Stimulated activated CD8-positive, alpha-beta memory T cell treated with anti-CD3 and anti-CD28 coated beads, Interleukin-4, amount 100 ng/mL, for 4 hours (primary cell): ENCODE measurements around the gene KRT7.

Source experiments
- DNase-seq, 2 donors: peaks; one replicate each; pipeline ENCODE4 v3.0.0-alpha.2; 2020; ENCODE audit warnings: low read depth in 2 of 2, low spot score in 1 of 2

KRT7 gene

DNA sequence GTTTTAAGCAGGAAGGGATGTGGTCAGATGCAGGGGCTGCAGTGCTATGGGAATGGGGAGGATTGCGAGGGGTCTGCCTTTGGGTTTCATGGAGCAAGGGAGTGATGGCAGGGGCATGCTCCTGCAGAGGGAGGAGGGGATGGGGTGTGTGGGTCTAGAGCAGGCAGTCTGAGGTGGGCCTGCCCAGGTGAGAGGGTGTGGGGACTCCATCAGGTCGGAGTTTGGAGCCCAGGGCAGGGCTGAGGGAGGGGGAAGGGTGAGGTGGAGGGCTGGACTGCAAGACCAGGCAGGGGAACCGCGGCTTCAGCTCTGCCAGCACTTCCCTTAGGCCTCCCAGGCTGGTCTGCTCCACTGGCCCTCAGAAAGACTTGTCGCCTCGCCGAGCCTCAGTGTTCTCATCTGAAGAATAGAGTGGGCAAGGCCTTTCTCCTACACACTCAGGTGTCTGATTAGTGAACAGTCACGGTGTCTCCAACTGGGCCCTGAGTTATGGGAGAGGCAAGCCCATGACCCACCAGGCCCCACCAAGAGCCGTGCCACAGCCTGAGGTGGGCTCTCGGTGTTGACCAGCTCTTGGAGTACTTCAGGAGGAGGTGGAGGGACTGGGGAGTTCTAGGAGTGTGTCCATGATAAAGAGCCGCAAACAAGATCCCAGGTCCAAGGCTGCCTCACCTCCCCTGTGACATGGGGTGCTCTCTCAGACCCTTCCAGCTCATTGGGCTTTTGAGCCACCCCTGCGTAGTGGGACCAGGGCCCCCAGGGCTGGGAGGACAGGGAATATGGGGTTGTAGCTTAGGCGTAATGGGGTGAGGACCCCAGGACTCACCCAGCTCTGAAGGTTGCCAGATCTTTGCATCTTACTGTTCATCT lies 21.1 kb upstream of the KRT7 start:
- DNase-seq = no peak

DNA sequence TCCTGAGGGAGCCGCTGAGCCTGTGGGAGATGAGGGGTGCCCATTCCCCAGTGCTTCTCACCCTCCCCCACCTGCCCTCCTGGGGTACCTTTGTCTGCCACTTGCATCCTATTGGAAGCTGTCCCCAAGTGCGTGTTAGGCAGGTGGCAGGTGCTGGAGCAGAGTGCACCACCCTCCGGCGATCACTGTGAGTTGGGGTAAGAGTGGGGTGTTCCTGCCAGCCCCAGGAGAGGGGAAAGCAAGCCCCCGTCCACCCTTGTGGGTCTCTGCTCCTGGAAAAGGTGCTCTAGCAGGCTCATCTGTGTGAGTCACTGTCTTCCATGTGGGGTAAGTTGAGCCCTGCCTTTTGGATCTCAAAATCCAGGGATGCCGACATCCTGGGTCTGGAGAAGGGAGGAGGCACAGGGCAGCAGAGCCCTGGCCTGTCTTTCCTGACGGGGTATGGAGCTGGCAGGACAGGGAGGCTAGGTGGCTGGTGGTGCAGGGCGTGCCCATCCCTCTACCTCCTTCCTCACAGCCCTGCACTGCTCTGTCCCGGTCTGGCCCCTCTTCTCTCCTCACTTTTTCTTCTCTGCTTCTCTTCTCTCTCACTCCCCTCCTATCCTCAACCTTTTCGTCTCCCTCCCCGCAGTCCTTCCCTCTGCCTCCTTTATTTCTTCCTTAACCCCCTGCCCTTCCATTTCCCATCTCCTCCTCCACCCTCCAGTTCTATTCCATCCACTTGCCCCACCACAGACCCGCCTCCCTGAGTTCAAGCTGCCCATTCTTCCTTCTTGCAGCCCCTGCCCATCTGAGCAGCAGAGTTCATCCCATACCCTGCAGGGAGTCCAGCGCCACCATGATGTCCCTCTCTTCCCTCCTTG lies 20.1 kb upstream of the KRT7 start:
- DNase-seq = no peak

DNA sequence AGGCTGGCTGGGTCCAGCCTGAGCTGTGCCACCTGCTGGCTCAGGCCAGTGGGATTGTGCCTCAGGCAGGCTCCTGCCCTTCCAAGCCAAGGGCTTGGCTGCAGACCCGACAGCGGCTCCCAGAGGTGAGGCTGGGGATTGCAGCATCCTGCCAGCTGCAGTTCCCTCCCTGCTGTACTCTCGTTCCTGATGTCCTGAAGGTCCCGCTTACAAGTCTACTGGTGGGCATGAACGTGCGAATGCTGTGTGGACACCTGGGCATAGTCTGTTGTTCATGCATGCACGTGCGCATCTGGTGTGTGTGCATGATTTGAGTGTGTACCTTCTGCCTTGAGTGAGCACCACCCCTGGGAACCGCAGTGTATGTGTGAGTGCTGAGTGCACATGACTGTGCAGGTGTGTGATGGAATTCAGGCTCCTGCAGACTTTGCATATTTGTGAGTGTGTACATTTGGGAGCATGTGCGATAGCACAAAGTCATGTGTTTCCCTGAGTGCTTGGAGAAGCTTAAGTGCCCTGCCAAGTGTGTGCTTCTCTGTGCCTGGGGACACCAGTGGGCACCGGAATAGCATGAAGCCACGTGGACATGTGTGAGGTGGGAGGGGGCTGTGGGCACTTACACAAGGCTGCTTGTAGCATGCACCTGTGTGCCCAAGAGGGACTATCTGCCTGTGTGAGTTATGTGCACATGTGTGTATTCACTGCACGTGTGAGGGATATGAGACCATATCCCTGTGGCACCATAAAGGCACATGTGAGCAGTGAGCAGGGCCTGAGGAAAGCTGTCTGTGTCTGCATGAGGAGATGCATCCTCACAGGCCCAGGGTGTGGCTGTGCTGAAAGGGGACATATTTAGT lies 19.3 kb upstream of the KRT7 start:
- peak in 1 of 2 donors; percentile 17 for DNase-seq

DNA sequence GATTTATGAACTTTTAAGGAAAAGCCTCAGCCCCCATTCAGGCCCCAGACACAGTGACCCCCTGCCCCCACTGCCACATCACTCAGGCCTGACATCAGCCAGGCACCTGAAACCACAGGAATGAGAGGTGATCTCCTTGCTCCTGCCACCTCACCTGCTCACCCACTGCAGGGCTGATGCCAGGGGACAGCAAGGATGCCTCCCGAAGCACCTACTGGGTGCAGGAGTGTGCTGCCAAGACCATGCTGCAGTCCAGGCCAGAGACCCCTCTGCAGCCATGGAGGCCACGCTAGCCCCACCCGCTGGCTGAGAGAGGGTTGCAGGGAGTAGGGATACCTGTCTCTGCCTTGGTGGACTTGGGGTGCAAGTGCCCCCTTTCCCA lies 18.6 kb upstream of the KRT7 start:
- DNase-seq = no peak

DNA sequence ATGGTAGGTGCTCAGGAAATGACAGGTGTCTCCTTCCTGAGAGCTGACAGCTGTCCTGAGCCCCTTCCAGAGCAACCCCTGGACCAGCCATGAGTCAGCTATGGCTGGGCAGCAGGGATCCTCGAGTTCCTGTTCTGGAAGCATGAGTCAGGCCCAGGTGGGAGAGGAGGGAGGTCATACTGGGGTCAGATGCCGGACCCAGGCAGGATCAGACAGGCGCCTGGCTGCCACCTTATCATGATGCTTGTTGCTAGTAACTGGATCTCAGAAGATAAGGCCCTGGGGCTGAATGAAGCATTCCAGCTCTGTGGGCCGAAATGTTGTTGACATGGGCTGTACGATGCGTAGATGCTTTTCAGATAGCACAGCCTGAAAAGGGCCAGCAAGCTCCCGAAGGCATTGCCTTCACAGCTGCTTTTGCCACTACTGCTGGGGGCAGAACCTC lies 17.4 kb upstream of the KRT7 start:
- DNase-seq = no peak

DNA sequence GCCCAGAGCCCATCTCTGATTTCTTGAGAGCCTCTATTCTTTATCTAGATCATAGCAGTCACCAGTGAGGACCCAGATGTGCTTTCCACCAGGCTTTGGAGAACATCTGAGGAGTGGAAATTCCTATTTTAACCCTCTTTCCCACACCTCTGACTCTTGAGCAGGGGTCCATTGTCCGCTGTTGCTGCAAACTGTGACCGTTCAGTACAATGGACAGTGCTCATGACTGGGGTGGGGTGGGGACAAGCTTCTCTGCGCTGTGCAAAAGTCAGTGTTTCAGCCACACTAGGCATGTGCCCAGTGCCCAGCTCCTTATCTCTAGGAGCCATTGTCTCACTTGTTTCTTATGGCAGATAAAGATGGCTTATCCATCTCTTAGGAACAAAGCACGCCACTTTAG lies 16.9 kb upstream of the KRT7 start:
- no peak for DNase-seq

DNA sequence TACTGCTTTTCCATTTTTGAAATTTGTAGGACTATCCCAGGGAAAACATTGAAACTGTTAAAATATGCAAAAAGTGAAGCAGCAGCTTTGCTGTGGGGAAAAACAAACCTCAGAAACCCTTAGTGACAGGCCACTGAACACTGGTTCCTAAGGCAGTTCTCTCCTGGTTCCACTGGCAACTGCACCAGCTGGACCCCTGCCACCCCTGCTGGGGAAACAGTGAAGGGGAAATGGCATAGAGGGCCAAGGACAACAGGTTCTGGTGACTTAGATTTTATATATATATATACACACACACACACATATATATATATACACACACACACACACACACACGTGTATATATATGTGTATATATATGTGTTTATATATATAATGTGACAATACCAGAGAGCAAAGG lies 16.2 kb upstream of the KRT7 start:
- DNase-seq = no peak

DNA sequence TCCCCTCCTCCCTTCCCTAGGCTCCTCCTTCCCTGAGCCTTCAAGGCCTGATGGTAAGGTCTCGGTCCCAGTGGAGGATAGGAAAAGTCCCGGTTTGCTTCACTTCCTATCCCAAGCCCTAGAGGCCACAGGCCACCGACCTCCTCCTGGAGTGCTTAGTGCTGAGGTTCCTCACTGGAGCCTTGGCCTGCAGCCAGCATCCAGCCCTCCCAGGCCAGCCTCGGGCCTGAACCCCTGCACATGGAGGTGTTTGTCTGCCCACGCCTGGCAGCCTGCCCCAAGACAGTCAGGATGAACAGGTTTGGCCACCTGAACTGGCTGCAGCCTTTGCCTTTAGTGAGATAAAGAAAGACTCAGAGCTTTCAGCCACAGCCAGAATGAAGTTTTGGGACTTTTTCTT lies 15.8 kb upstream of the KRT7 start:
- no peak for DNase-seq

DNA sequence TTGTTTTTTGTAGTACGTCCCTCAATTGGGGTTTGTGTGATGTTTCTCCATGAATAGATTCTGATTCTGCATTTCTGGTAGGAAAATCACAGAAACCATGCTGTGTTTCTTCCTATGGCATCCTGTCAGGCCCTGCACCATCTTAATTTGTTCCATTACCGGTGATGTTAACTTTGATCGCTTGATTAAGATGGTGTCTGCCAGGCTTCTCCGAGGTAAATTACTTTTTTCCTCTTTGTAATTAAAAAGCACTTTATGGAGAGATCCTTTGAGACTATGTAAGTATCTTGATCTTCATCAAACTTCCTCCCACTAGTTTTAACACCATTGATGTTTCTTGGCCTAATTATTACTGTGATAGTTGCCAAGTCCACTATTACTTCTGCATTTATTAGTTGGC lies 15.0 kb upstream of the KRT7 start:
- no peak for DNase-seq

DNA sequence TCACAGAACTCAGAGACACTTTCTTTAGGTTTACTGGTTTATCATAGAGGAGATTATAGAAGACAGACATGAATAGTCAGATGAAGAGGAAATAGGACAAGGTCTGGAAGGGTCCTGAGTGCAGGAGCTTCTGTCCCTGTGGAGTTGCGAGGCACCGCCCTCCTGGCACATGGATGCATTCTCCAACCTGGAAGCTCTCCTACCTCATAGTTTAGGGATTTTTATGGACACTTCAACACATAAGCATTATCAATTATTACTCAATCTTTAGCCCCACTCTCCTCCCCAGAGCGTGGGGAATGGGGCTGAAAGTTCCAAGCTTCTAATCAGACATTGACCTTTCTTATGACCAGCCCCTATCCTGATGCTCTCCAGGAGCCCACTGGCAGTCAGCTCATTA lies 12.6 kb upstream of the KRT7 start:
- no peak for DNase-seq

DNA sequence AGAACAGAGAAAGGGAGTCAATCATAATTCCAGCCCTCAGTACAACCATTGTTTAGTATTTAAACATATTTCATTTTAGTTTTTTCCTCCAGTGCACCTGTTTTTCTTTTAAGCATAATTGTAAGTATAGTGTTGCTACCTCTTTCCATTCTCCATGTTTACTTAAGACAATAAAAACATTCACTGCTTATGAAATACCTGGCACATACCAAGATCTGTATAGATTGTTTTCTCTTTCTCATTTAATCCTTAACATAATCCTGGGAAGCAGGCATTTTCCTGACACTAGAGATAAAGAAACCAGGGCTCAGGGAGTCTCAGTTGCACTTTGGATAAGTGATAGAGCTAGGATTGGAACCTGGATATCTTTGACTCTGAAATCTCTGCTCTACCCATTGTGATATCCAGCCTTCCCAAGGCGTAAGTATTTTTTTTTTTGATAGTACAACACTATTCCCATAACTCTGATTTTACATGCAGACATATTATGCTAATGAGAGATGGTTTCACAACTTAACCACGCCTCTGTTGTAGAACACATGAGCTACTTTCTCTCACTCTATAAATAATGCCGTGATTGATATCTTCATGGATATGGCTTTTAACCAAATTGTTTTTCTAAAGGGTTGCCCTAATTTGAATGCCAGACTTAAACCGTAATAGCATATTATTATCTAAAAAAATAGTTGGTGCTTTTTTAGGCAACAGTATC lies 11.8 kb upstream of the KRT7 start:
- DNase-seq = no peak

DNA sequence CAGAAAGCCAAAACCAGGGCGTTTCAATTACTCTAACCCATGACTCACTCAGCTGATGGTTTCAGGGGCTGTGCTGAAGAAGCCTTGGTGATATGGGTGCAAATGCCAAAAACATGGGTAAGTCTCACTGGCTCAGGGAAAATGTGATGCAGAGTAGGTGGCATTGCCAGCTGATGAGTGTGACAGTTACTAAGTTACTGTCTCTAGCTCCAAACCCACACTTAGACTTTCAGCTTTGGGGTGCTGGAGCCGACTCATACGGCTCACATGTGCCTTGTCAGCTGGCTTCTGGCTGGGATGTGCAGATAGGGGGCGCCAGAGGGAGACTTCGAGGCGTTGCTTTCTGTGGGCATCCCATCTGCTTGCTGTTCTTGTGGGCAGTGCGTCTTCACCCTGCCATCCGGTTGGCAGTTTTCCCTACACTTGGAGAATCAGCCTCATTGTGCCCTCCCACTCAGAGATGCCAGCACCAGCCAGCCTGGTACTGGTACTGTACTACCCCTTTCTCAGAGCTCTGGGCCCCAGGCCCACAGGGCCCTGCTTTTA lies 11.1 kb upstream of the KRT7 start:
- DNase-seq = peak; percentile 18 to 43

DNA sequence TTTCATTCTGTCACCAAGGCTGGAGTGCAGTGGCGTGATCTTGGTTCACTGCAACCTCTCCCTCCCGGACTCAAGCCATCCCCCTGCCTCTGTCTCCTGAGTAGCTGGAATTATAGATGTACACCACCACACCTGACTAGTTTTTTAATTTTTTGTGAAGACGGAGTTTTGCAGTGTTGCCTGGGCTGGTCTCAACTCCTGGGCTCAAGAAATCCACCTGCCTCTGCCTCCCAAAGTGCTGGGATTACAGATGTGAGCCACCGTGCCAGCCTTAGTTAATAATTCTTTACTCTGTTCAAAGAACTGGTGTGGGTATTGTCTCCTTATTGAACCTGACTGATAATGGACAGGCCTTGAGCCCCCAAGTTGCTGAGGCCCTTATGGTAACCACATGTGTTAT lies 10.4 kb upstream of the KRT7 start:
- no peak for DNase-seq

DNA sequence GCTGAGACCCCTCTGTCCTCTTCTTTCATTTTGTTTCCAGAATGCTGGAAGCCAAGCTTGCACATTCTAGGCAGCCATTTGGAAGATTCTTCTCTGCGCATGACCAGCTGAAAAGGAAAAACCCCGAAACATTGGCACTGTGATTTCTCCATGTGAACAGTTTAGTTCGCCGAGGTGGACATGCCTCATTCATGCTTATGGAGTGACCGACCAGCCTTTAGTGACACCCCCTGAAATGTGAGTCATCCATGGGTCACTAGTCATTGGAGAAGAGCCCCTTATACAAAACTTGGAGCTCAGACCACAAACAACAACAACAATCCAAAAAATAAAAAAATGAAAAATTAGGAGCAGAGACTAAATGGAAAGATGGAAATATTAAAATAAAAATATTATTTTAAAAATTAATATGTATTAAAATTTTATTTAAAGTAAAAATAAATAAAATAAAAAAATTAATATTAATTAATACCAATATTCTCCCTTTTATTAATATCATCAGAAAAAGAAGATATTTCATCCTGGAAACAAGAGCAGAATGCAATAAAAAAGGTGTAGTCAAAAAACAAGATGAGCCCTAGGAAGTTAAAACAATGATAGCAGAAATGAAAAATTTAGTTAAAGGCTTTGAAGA lies 9.5 kb upstream of the KRT7 start:
- no peak for DNase-seq

DNA sequence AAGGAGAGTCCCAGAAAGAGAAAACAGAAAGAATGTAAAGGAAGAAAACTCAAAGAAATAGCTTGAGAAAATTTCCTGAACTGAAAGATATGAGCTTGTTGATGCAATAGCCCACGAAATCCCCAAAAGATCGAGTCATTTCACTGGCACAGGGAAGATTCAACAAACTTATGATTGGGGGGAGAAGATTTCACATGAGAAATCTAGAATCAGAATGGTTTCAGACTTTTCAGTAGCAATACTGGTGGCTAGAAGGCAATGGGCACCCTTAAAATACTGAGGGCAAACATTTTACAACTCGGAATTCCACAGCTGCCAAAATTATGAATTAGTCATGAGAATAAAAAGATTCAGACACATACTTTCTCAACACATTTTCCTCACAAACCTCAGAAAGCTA lies 8.9 kb upstream of the KRT7 start:
- no peak for DNase-seq

DNA sequence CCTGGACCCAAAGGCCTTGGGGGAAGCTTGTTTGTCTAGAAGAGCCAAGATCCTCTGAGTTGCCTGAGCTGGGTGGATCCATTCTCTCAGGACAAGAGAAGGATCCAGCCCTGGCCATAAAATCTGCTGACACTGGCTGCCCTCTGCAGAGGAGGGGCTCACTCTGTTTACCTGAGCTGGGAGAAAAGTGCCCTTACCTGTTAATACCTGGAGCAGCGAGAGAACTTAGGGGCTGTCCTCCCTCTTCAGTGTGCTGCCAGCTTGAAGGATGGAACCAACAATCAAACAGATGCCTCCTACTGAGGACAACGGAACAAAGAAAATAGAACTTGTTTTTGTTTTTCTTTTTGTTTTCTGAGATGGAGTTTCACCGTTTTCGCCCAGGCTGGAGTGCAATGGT lies 7.3 kb upstream of the KRT7 start:
- DNase-seq = no peak

DNA sequence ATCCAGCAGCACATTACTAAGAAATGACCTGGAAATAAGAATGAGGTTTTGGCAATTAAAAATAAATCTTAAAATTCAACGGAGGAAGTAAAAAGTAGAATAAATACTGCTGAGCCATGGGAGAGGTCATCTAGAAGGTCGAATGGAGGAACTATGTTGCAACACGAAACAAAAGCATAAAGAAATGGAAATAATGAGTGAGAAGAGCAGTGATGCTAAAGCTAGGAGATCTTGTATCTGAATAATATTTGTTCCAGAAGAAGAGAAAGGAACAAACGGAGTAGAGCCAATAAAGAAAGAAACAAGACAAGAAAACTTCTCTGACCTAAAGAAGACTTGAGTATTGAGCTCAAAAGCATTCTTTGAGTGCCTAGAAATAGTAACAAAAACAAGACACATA lies 6.6 kb upstream of the KRT7 start:
- no peak for DNase-seq

DNA sequence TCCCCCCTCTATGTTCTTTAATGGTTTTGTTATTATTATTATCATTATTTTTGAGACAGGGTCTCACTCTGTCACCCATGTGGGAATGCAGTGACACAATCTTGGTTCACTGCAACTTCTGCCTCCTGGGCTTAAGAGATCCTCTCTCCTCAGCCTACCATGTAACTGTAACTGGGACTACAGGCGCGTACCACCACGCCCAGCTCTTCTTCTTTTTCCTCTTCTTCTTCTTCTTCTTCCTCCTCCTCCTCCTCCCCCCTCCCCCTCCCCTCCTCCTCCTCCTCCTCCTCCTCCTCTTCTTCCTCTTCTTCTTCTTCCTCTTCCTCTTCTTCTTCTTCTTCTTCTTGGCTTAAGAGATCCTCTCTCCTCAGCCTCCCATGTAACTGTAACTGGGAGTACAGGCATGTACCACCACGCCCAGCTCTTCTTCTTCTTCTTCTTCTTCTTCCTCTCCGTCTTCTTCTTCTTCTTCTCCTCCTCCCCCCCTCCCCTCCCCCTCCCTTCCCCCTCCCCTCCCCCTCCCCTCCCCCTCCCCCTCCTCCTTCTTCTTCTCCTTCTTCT lies 5.4 kb upstream of the KRT7 start:
- no peak for DNase-seq

DNA sequence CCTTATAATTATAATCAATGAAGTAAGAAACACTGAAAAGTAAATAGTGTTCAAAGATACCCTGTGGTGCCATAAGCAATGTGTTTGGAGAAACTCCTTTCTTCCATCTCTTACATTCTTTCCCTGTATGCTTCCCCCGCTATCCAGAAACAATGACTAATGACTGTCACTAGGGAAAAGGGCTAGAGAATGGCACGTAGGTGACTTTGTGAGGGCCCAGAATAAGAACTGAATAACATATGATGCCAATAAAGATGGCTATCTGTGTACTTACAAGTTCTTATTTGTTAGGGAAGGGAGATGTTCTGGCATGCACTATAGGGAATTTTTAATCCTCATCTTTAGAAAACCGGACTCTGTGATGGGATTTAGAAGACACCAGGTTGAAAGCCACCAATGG lies 4.7 kb upstream of the KRT7 start:
- DNase-seq = no peak

DNA sequence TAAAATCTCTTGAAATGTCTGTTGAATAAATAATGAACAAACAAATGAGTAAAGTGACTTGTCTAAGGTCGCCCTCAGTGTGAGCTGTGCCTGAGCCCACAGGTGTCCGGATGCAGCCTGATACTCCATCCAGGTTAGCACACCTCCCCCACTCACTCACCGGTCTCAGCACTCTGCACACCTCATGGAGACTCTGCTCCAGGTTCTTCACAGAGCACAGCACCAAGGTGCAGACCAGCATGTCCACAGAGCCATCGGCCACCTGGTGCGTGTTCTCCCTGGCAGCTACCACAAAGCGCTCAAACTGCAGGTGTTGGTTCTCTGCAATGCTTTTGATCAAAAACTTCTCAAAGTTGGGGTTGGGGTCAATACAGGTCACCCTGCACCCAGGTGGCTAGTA lies 4.1 kb upstream of the KRT7 start:
- DNase-seq = no peak
